Liver (tissue), 3 donors: Measurements from ENCODE around the gene SPAG17.

Experiments
- SP1 ChIP-seq: IDR thresholded peaks from 2 replicates; pipeline ENCODE4 v1.6.1; 2018; ENCODE audit warnings: antibody characterized with exemption, mild to moderate bottlenecking
- TF ChIP-seq, protein P1 (sequence below): IDR thresholded peaks from 2 replicates; pipeline ENCODE4 v1.6.1; 2016; ENCODE audit warnings: antibody characterized with exemption
- TF ChIP-seq, protein P2 (sequence below): fragments of 150-350 bp; IDR thresholded peaks from 2 replicates; pipeline ENCODE4 v1.5.1; 2017; ENCODE audit warnings: improper control_type of control experiment, low read depth, low read length; ENCODE audit not compliant: missing input control
- TF ChIP-seq, protein P3 (sequence below): IDR thresholded peaks from 2 replicates; pipeline ENCODE4 v1.6.1; 2016; ENCODE audit warnings: antibody characterized with exemption, mild to moderate bottlenecking
- TF ChIP-seq, protein P4 (sequence below): IDR thresholded peaks from 2 replicates; pipeline ENCODE4 v1.6.1; 2016; ENCODE audit warnings: antibody characterized with exemption
- donor health status: healthy.
- donor health status: healthy.

DNA sequence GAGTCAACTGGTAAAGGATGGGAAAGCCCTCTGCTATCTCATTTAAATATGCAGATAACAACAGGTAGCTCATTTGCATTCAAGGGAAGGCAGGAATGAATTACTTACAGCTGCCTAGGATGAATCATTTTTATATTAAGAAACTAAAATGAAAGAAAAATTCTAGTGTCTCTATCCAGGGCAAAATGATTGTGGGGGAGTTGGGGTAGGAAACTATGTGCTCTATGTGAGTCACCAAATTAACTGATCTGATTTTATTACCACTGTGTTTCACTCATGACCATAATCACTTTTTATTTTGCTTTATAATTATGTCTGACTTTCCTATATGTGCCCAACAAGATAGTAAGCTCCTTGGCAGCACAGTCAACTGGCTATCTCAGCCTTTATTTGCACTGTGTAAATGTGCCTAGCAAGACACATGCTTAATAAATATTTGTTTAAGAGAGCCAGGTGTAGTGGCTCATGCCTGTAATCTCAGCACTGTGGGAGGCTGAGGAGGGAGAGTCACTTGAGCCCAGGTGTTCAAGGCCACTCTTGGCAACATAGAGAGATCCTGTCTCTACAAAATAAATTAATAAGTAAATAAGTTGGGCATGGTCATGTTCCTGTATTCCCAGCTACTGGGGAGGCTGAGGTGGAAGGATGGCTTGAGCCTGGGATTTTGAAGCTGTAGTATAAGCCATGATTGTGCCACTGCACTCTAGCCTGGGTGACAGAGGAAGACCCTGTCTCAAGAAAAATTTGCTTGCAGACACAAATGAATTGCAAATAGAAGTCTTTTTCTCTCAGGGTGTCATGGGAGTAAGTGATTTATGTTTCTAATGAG lies 84.1 kb downstream of the SPAG17 start:
- TF ChIP-seq, protein P1, sequence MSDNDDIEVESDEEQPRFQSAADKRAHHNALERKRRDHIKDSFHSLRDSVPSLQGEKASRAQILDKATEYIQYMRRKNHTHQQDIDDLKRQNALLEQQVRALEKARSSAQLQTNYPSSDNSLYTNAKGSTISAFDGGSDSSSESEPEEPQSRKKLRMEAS = no peak
- TF ChIP-seq, protein P2, sequence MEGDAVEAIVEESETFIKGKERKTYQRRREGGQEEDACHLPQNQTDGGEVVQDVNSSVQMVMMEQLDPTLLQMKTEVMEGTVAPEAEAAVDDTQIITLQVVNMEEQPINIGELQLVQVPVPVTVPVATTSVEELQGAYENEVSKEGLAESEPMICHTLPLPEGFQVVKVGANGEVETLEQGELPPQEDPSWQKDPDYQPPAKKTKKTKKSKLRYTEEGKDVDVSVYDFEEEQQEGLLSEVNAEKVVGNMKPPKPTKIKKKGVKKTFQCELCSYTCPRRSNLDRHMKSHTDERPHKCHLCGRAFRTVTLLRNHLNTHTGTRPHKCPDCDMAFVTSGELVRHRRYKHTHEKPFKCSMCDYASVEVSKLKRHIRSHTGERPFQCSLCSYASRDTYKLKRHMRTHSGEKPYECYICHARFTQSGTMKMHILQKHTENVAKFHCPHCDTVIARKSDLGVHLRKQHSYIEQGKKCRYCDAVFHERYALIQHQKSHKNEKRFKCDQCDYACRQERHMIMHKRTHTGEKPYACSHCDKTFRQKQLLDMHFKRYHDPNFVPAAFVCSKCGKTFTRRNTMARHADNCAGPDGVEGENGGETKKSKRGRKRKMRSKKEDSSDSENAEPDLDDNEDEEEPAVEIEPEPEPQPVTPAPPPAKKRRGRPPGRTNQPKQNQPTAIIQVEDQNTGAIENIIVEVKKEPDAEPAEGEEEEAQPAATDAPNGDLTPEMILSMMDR = no peak
- TF ChIP-seq, protein P3, sequence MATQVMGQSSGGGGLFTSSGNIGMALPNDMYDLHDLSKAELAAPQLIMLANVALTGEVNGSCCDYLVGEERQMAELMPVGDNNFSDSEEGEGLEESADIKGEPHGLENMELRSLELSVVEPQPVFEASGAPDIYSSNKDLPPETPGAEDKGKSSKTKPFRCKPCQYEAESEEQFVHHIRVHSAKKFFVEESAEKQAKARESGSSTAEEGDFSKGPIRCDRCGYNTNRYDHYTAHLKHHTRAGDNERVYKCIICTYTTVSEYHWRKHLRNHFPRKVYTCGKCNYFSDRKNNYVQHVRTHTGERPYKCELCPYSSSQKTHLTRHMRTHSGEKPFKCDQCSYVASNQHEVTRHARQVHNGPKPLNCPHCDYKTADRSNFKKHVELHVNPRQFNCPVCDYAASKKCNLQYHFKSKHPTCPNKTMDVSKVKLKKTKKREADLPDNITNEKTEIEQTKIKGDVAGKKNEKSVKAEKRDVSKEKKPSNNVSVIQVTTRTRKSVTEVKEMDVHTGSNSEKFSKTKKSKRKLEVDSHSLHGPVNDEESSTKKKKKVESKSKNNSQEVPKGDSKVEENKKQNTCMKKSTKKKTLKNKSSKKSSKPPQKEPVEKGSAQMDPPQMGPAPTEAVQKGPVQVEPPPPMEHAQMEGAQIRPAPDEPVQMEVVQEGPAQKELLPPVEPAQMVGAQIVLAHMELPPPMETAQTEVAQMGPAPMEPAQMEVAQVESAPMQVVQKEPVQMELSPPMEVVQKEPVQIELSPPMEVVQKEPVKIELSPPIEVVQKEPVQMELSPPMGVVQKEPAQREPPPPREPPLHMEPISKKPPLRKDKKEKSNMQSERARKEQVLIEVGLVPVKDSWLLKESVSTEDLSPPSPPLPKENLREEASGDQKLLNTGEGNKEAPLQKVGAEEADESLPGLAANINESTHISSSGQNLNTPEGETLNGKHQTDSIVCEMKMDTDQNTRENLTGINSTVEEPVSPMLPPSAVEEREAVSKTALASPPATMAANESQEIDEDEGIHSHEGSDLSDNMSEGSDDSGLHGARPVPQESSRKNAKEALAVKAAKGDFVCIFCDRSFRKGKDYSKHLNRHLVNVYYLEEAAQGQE = no peak
- TF ChIP-seq, protein P4, sequence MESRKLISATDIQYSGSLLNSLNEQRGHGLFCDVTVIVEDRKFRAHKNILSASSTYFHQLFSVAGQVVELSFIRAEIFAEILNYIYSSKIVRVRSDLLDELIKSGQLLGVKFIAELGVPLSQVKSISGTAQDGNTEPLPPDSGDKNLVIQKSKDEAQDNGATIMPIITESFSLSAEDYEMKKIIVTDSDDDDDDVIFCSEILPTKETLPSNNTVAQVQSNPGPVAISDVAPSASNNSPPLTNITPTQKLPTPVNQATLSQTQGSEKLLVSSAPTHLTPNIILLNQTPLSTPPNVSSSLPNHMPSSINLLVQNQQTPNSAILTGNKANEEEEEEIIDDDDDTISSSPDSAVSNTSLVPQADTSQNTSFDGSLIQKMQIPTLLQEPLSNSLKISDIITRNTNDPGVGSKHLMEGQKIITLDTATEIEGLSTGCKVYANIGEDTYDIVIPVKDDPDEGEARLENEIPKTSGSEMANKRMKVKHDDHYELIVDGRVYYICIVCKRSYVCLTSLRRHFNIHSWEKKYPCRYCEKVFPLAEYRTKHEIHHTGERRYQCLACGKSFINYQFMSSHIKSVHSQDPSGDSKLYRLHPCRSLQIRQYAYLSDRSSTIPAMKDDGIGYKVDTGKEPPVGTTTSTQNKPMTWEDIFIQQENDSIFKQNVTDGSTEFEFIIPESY = no peak
- TF ChIP-seq SP1 = no peak
